Measurements from ENCODE around the gene KIAA1671. TPM values are rescaled to one million over a fixed set of nuclear protein-coding genes. Genes with fewer than 3 reads are reported as not detected.
"Not testable (repeated sequence)": the region's sequence is repeated elsewhere in the genome, so short reads cannot be mapped to it uniquely, and the experiment has no call there.

Gene KIAA1671
- total RNA-seq, 2 donors from 2014 or later = 82.5 to 94.3 TPM

DNA sequence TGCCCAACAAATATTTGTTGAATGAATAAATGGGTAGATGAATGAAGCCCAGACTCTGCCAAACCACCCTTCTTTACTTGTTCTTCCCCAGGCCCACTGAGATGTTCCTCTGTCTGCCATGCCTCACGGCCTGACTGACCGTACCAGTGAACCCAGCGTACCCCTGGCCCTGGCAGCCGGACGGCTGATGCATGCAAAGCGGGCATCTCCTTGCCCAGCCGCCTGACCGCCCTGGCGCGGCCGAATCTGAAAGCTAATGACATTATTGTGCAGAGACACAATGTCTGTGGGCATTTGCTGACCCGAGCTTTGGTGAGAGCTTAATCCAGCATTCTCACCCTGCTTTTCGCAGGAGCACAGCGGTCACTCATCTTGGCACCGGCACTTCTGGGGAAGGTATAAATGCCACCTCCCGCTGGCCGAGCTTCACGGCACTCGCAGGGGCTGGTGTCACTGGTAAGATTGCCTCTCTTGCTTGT, 266.7 kb downstream of the KIAA1671 start, which contains the start of gene CRYBB2:
Gene CRYBB2 (plus strand): TSS at position 429 of the 479 bp plus-strand sequence. CDS start 1,791 bp downstream, outside the sequence.
- TF ChIP-seq, protein P1, sequence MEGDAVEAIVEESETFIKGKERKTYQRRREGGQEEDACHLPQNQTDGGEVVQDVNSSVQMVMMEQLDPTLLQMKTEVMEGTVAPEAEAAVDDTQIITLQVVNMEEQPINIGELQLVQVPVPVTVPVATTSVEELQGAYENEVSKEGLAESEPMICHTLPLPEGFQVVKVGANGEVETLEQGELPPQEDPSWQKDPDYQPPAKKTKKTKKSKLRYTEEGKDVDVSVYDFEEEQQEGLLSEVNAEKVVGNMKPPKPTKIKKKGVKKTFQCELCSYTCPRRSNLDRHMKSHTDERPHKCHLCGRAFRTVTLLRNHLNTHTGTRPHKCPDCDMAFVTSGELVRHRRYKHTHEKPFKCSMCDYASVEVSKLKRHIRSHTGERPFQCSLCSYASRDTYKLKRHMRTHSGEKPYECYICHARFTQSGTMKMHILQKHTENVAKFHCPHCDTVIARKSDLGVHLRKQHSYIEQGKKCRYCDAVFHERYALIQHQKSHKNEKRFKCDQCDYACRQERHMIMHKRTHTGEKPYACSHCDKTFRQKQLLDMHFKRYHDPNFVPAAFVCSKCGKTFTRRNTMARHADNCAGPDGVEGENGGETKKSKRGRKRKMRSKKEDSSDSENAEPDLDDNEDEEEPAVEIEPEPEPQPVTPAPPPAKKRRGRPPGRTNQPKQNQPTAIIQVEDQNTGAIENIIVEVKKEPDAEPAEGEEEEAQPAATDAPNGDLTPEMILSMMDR (IDR thresholded peaks at IDR 0.05) = no peak
- no peaks in the 10 kb centered on the region for H3K36me3 ChIP-seq
- H3K9me3 ChIP-seq = no peaks in the 10 kb centered on the region
- no peaks in the 10 kb centered on the region for H3K27me3 ChIP-seq
- H3K4me1 ChIP-seq = no peaks in the 10 kb centered on the region
- H3K4me3 ChIP-seq = no peak within 1 kb of the TSS
- H3K9ac ChIP-seq (ENCODE audit: low read depth in 2 of 2, low read length in 2 of 2) = no peak within 1 kb of the TSS
- DNase-seq = no peak
- H3K27ac ChIP-seq = no peak within 1 kb of the TSS
- intact Hi-C loops (cut with DNase I) = no loop called here

DNA sequence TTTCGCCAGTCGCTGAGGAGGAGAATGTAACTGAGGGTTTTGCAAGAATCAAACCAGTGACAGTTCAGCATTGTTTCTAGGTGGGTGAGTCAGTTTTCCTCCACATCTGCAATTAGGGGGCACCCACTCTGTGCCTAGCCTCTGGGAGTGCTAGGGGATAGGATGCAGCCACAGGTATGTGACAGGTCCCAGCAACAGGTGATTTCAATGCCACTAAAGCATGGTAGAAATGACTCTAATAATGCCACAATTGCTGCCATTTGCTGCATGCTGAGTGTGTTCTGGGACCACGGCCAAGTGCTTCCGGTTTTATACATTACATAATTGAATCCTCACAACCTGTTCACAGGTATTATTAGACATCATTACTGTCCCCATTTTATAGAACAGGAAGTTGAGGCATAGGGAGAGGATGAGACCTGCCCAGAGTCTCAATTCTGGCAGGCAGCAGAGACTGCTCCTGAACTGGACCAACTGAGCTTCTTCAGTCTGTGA, 267.5 kb downstream of the KIAA1671 start:
- TF ChIP-seq, protein P1 (IDR thresholded peaks at IDR 0.05) = no peak
- Histone ChIP-seq H3K4me1 (no peaks in the 10 kb centered on the region), H3K36me3 (no peaks in the 10 kb centered on the region), H3K9me3 (no peaks in the 10 kb centered on the region), H3K27me3 (no peaks in the 10 kb centered on the region), H3K9ac (ENCODE audit: low read depth in 2 of 2, low read length in 2 of 2) (no peak overlapping the region), H3K27ac (no peak overlapping the region), H3K4me3 (no peak overlapping the region)
- no peak for DNase-seq
- intact Hi-C loops (cut with DNase I) = no loop called here

DNA sequence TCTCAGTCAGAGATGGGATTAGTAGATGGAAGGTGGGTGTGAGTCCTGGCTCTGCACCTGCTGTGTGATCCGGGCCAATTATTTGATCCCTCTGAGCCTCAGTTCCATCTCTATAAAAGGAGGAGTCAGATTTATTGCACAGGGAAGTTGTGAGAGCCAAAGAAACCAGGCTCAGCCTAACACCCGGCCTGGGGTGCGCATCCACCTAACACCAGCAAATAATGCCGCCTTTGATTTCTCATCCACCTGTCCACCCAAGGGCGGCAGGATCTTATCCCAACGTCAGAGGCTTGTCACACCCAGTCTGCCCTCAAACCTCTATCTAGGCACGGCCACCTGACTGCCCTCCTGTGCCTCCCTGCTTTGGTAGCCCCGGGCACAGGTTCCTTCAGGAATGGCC, 269.3 kb downstream of the KIAA1671 start:
- no peak overlapping the region for H3K9ac ChIP-seq (ENCODE audit: low read depth in 2 of 2, low read length in 2 of 2)
- intact Hi-C loops (cut with DNase I) = no loop called here
- H3K9me3 ChIP-seq = no peaks in the 10 kb centered on the region
- no peak overlapping the region for H3K27ac ChIP-seq
- H3K36me3 ChIP-seq = no peaks in the 10 kb centered on the region
- TF ChIP-seq, protein P1 (IDR thresholded peaks at IDR 0.05) = no peak
- no peak for DNase-seq
- no peaks in the 10 kb centered on the region for H3K4me1 ChIP-seq
- H3K4me3 ChIP-seq = no peak overlapping the region
- no peaks in the 10 kb centered on the region for H3K27me3 ChIP-seq

DNA sequence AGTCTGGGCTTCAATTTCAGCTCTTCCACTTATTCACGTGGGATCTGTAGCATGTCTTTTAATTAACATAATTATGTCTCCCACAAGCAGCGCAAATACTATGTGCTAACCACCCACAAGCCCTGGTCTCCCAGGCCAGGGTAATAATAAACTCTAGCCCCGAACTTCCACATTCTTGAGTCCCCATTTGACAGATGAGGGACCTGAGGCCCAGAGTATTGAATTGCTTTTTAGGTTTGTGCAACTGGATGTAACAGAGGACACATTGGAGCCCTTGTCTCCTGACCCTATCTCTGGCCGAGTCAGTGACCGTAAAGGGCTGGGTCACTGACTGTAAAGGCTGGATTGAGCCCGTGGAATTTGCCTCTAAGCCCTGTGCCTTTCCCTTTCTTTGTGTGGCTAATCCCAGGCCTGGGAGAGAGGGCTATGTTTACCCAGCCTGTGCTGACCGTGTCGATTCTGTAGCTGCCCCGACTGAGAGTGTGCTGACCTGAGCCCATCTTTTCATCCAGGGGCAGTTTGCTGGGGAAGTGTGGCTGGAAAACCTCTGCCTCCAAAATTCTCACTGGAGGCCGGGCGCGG, 270.8 kb downstream of the KIAA1671 start:
- no peaks in the 10 kb centered on the region for H3K9me3 ChIP-seq
- no peak overlapping the region for H3K27ac ChIP-seq
- no peaks in the 10 kb centered on the region for H3K27me3 ChIP-seq
- no peak overlapping the region for H3K9ac ChIP-seq (ENCODE audit: low read depth in 2 of 2, low read length in 2 of 2)
- TF ChIP-seq, protein P1 (IDR thresholded peaks at IDR 0.05) = no peak
- no peaks in the 10 kb centered on the region for H3K4me1 ChIP-seq
- no peaks in the 10 kb centered on the region for H3K36me3 ChIP-seq
- DNase-seq = no peak
- intact Hi-C loops (cut with DNase I) = no loop called here
- H3K4me3 ChIP-seq = no peak overlapping the region

DNA sequence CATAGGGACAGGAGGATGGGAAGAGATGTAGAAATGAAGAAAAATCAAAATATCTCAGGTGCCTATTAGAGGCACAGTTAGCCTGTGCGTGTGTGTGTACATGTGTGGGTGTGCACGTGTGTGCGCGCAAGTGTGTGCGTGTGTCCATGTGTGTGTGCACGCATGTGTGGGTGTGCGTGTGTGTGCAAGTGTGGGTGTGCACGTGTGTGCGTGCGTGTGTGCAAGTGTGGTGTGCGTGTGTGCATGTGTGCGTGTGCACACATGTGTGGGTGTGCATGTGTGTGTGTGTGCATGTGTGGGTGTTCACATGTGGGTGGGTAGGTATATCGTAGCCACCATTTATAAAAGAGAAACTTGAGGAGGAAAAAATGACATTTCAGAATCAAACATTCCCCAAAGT, 276.3 kb downstream of the KIAA1671 start:
- TF ChIP-seq, protein P1 (IDR thresholded peaks at IDR 0.05) = no peak
- H3K36me3 ChIP-seq = no peaks in the 10 kb centered on the region
- H3K27me3 ChIP-seq = no peaks in the 10 kb centered on the region
- no peaks in the 10 kb centered on the region for H3K4me1 ChIP-seq
- no peak overlapping the region for H3K9ac ChIP-seq (ENCODE audit: low read depth in 2 of 2, low read length in 2 of 2)
- DNase-seq = no peak
- intact Hi-C loops (cut with DNase I) = no loop called here
- no peak overlapping the region for H3K4me3 ChIP-seq
- H3K9me3 ChIP-seq = no peaks in the 10 kb centered on the region
- no peak overlapping the region for H3K27ac ChIP-seq

DNA sequence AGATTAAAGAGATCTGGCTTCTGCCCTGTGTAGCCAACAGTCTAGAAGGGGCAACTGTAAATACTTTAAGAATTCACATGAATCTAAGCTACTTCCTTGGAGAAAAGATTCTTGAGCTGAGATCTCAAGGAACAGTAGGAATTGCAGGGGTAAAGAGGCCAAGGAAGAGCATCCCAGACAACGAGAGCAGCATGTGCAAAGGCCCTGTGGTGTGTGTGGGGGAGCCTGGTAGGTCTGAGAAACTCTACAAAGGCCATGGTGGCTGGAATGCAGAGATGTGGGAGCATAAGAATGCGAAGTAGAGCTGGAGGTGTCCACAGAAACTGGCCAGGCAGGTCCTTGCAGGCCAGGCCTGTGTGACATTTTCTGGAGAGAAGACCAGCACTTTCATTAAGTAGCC, 278.2 kb downstream of the KIAA1671 start:
- H3K4me1 ChIP-seq; DNase-seq; H3K4me3 ChIP-seq; H3K9me3 ChIP-seq; H3K9ac ChIP-seq (ENCODE audit: low read depth in 2 of 2, low read length in 2 of 2); intact Hi-C loops (cut with DNase I); H3K36me3 ChIP-seq; H3K27me3 ChIP-seq; H3K27ac ChIP-seq: not testable (repeated sequence)

Measured in colonic mucosa (tissue), 4 donors.